Measurements from ENCODE around the gene PDE11A. TPM values are rescaled to one million over a fixed set of nuclear protein-coding genes. Genes with fewer than 3 reads are reported as not detected.

PDE11A gene
- total and polyA plus RNA-seq, 2 of the 13 experiments (the other 11 are each of a cell fraction or from before 2014, with no cell fraction given) = 1.2 to 1.7 TPM

DNA sequence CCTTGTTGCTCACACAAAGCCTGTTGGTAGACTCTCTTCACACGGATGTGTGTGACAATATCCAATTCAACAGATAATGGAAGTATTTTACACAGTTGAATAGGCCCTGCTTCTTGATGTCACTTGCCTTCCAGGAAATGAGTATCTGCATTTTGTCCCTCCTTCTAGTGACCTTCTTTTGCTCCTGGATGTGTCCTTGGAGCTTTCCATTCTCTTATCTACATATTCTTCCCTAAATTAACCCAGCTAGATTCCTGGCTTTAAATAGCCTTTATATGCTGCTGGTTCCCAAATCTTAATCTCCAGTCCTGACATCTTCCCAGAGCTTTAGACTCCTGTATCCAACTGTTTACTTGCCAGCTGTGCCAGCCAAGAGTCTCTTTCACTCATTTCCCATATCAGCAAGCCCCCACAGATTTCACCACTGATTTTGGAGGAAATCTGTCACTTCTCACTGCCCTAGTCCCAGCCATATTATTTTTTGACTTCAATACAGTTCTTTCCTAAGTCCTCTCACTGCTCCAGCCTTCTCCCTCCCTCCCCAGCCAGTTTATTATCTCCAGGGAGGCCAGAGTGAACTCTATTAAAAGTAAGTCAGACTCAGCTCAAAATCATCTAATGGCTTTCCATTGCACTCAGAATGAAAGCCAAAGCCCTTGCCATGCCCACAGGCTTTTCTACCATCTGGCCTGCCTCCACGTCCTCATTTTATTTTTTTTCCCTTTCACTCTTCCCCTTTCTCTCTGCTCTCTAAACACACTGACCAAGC, 170.0 kb downstream of the PDE11A start:
- BruUV-seq (replicated peaks) = no TSS peak
- Histone ChIP-seq H2AFZ (ENCODE audit: low read length) (no peak overlapping the region), H3K4me2 (ENCODE audit: low read depth, low read length) (no peak overlapping the region), H3K9me3 (ENCODE audit: low read length) (no peaks in the 10 kb centered on the region), H3K36me3 (replicated peaks in 1 of 2; ENCODE audit: control insufficient read depth in 1 of 2, insufficient read depth in 2 of 2, low read length in 2 of 2) (no peaks in the 10 kb centered on the region), H4K20me1 (ENCODE audit: insufficient read depth, low read length) (no peaks in the 10 kb centered on the region), H3K27me3 (ENCODE audit: control insufficient read depth in 1 of 2, insufficient read depth in 2 of 2, low read length in 2 of 2) (no peaks in the 10 kb centered on the region), H3K9ac (ENCODE audit: insufficient read depth, low read depth, low read length) (no peak overlapping the region), H3K4me1 (ENCODE audit: insufficient read depth, low read length) (no peaks in the 10 kb centered on the region), H3K79me2 (ENCODE audit: insufficient read depth, low read length) (no peaks in the 10 kb centered on the region), H3K4me3 (replicated peaks in 1 of 3; ENCODE audit: insufficient read depth in 1 of 3, low read depth in 2 of 3, low read length in 3 of 3) (no peak overlapping the region), H3K27ac (ENCODE audit: extremely low read length, insufficient read depth, low read length) (no peak overlapping the region)
- no peak for DNase-seq (ENCODE audit: low spot score)
- no peak for FAIRE-seq
- in situ Hi-C loops (cut with HindIII; ENCODE audit: extremely low pct_ligation_motif_present, low pct_unique_long_range_greater_than_20kb) (no loop called here), intact Hi-C loops (cut with micrococcal nuclease; ENCODE audit: unreplicated experiment) (no loop called here)
- no peak for TF ChIP-seq EHMT2 (IDR thresholded peaks at IDR 0.05; ENCODE audit: borderline replicate concordance, low read depth, low read length)
- no peak for TF ChIP-seq ZNF616 (CRISPR knock-in tag; IDR thresholded peaks at IDR 0.05; ENCODE audit: low read depth)
- no peak for TF ChIP-seq ZNF674 (CRISPR knock-in tag; IDR thresholded peaks at IDR 0.05; ENCODE audit: low read depth)
- TF ChIP-seq, protein P1, sequence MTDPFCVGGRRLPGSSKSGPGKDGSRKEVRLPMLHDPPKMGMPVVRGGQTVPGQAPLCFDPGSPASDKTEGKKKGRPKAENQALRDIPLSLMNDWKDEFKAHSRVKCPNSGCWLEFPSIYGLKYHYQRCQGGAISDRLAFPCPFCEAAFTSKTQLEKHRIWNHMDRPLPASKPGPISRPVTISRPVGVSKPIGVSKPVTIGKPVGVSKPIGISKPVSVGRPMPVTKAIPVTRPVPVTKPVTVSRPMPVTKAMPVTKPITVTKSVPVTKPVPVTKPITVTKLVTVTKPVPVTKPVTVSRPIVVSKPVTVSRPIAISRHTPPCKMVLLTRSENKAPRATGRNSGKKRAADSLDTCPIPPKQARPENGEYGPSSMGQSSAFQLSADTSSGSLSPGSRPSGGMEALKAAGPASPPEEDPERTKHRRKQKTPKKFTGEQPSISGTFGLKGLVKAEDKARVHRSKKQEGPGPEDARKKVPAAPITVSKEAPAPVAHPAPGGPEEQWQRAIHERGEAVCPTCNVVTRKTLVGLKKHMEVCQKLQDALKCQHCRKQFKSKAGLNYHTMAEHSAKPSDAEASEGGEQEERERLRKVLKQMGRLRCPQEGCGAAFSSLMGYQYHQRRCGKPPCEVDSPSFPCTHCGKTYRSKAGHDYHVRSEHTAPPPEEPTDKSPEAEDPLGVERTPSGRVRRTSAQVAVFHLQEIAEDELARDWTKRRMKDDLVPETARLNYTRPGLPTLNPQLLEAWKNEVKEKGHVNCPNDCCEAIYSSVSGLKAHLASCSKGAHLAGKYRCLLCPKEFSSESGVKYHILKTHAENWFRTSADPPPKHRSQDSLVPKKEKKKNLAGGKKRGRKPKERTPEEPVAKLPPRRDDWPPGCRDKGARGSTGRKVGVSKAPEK (CRISPR knock-in tag; IDR thresholded peaks at IDR 0.05; ENCODE audit: borderline replicate concordance) = no peak
- no peak for TF ChIP-seq NBN (conservative IDR thresholded peaks at IDR 0.05)
- no peak for TF ChIP-seq ZNF556 (CRISPR knock-in tag; IDR thresholded peaks at IDR 0.05; ENCODE audit: borderline replicate concordance)
- TF ChIP-seq ZNF264 (CRISPR knock-in tag; IDR thresholded peaks at IDR 0.05) = no peak
- TF ChIP-seq ZSCAN31 (CRISPR knock-in tag; IDR thresholded peaks at IDR 0.05; ENCODE audit: low read depth) = no peak
- TF ChIP-seq, protein P2, sequence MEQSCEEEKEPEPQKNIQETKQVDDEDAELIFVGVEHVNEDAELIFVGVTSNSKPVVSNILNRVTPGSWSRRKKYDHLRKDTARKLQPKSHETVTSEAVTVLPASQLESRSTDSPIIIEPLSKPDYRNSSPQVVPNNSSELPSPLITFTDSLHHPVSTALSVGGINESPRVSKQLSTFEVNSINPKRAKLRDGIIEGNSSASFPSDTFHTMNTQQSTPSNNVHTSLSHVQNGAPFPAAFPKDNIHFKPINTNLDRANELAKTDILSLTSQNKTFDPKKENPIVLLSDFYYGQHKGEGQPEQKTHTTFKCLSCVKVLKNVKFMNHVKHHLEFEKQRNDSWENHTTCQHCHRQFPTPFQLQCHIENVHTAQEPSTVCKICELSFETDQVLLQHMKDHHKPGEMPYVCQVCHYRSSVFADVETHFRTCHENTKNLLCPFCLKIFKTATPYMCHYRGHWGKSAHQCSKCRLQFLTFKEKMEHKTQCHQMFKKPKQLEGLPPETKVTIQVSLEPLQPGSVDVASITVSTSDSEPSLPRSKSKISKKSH (CRISPR knock-in tag; IDR thresholded peaks at IDR 0.05; ENCODE audit: borderline replicate concordance) = no peak
- TF ChIP-seq ZBTB7A (CRISPR knock-in tag; IDR thresholded peaks at IDR 0.05) = no peak
- no peak for TF ChIP-seq PPARG (CRISPR knock-in tag; conservative IDR thresholded peaks at IDR 0.05)
- TF ChIP-seq FOXA1 (IDR thresholded peaks at IDR 0.05) = no peak
- no peak for TF ChIP-seq FOXA1 (CRISPR knock-in tag; IDR thresholded peaks at IDR 0.05)
- no peak for TF ChIP-seq CAMTA2 (CRISPR knock-in tag; IDR thresholded peaks at IDR 0.05; ENCODE audit: borderline replicate concordance)
- no peak for TF ChIP-seq ELF3 (CRISPR knock-in tag; IDR thresholded peaks at IDR 0.05)
- no peak for TF ChIP-seq EED (CRISPR knock-in tag; IDR thresholded peaks at IDR 0.05)
- POLR2A ChIA-PET = no interaction called here
- no peak for ATAC-seq
- CTCF ChIA-PET (ENCODE audit: low intra/inter-chr PET ratio, low total read pairs) = no interaction called here
- WGBS (ENCODE audit: low lambda C conversion rate) = 42% methylated on average over 2 of the region's 2 CpGs
